Measurements from ENCODE around the gene DCAF12L1. TPM values are rescaled to one million over a fixed set of nuclear protein-coding genes. Genes with fewer than 3 reads are reported as not detected.

The DCAF12L1 gene
- polyA plus RNA-seq (2014; cell fraction: cytosol; rRNA removed): not detected in 2 replicates
- polyA plus RNA-seq (2014; cell fraction: nucleus; rRNA removed): not detected in 2 replicates

DNA sequence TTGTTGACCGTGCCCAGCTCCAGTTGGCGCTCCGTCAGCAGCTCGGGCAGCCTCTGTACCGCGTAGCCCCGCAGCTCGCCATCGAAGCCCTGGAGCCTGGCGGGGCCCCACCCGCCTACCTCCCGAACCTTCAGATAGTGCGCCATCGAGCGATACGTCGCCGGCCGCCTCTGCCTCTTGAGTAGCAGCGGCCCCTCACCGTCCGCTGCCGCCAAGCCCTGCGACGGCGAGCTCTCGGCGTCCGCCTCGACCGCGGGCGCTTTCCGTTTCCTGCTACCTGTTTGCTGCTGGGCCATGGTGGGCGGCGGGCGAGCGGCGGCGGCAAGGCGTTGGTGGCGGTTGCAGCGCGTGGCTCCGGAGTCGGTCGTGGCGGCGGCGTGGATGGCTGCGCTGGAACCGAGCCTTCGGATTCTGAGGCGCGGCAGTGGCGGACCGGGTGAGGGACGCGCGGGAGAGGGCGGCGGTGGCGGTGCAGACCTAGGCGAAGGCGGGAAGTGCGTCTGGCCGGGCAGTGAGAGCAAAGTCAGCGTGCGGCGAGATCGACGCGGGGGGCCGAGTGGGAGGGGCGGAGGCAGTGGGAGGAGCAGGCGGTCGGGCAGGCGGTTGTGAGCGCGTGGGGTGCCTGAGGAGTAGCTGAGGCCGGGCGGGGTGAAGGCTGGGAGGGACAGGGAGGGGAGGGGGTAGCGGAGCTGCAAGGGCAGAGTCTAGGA lies at the start of gene DCAF12L1:
Gene DCAF12L1 (minus strand): TSS at position 502 of the 710 bp plus-strand sequence. CDS start 206 bp downstream, at position 296.
- DNase-seq (ENCODE audit: low spot score): no peak

DNA sequence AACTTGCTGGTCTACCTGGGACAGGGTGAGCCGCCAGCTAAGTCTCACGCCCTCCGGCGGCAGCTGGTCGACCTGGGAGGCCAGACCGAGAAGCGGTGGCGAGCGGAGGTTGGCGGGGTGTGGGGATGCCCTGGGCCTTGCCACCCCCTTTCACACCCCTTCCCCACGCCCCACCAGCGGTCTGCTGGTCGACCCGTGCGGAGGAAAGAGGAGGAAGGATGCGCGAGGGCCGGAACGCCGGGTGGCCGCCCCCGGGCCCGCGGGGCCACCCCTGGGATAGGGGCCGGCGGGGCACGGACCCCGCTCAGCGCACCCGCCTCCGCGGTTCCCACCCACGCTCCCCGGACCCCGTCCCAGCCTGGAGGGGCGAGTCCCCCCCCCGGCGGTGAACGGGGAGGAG lies 28.3 kb upstream of the DCAF12L1 start:
- DNase-seq (ENCODE audit: low spot score): no peak

DNA sequence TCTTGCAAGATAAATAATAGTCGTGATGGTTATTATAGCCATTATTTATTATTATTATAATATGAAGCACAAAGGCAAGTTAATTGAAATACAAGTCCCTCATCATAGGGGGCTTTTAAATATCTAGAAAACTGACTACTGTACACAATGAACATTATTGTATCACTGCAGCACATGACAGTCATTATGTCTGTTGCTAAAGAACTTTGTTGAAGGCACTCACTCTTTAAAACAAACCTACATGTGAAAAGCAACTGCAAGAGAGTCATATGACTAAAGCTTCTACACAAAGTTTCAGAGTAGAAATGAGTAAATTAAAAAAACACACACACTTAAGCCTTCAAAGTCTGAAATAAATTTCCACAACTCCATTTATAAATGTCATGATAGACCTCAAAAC lies 23.3 kb upstream of the DCAF12L1 start:
- no peak for DNase-seq (ENCODE audit: low spot score)

GRCh38 chrX:126557151-126557550 lies 4.5 kb upstream of the DCAF12L1 start:
- no peak for DNase-seq (ENCODE audit: low spot score)

DNA sequence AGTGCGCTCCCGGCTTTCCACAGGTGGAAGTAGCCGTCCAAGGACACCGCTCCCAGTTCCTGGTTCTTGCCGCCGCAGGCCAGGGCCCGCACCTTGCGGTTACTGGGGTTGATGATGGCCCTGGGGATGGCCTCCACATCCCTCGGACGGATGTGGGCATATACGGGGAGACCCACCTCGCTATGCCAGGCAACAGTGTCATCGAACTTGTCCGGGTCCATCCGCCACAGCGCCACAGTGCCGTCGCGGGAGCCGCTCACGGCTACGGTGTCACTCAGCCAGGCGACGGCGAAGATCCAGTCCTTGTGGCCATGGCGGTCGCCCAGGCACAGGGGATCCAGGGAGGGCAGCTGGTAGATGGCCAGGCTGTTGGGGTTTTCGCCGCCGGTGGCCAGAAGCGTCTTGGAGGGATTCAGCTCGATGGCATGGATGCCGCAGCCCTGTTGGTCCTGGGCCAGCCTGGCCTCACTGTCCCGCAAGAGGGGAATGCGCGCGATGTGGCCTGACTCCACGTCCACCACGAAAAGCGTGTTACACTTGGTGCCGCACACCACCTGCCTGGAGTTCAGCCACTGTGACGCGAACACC lies 795 bp downstream of the DCAF12L1 start:
- no peak for DNase-seq (ENCODE audit: low spot score)

DNA sequence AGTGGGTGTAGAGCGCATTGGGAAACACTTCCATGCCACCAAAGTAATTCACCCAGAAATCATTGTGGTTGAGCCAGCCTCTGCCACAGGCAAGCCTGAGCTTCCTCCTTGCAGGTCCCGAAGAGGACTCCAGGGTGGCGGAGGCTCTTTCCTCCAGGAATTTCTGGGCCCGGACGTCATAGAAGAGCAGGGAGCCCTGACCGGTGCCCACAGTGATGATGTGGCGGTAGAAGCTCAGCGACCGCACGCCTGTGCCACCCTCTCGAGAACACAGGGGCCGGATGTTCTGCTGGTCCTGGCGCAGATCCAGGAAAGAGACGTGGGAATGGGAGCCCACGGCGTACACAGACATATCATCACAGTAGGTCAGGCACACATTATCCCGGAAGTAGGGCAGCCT lies 1.3 kb downstream of the DCAF12L1 start:
- DNase-seq (ENCODE audit: low spot score): no peak

- DNase-seq (ENCODE audit: low spot score): no peak
Observed at GRCh38 chrX:126550816-126551215, 1.8 kb downstream of the DCAF12L1 start.

DNA sequence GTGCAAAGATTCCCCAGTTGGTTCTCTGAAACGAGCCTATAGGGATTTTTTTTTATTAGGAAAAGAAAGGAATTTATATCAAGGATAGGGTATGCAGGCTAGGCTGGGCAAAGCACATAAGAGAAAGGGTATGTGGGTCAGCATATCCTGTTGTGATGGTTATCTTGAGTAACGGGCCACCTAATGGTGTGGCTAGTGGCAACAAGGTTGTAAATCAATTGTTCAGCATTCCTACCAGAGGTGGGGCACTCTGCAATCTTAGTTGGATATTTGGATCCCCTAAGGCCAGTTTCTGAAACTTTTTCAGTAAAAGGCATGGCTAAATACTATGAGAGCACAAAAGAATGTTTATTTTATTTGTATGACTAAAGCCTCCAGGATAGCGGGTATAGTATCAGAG lies 42.7 kb downstream of the DCAF12L1 start:
- no peak for DNase-seq (ENCODE audit: low spot score)

Small RNAs within 50 kb of the gene (small RNA-seq; reads per million reads assigned to genes)
- gene Z69908.1: 0 reads per million in 2 experiments

Data from SK-N-DZ (cell line).